ENCODE data around the gene SH3BP1. TPM values are rescaled to one million over a fixed set of nuclear protein-coding genes. Genes with fewer than 3 reads are reported as not detected.

Gene SH3BP1
- polyA plus RNA-seq, 3 donors = 20.0 to 214 (median 20.0) TPM

DNA sequence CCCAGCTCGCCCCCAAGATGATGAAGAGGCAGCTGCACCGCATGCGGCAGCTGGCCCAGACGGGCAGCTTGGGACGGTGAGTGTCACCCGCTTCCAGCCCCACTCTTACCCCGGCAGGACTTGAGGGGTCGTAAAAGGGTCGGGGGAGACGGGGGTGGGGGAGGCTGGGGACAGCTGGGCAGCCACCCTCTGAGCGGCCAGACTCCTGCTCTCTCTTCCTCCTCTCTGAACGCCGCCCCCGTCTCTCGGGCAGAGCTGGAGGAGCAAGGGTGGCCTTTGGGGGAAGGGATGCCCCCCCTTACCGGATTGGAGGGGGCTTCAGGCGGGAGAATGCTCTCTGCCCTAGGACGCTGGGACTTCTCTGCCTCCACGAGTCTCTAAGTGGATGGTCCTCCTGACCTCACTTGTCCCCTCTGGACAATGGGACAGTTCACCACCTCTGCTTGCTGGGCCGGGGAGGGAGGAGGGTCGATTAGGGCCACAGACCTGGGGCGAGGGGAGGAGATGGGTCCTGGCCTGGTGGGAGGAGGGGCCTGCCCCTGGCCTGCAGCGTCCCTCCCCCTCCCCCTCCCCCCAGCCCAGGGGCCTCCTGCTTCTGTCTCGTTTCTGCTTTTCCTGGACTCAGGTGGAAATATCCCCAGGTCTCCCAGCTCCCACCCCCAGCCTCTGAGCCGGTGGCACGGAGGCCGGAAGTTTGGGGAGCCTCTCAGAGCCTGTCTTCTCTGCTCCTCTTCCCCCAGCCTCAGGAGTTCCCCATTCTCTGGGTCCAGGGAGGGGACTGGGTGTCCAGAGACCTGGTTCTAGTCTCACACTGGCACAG lies 512 bp downstream of the SH3BP1 start:
- peak overlapping the region; percentile 78 for H2AFZ ChIP-seq (ENCODE audit: insufficient read depth, low read depth, low read length, poor library complexity, severe bottlenecking)
- DNase-seq = peak; percentile 51 to 66 (median 64)

More for the DNA sequence above, 512 bp downstream of the SH3BP1 start:
- H3K4me2 ChIP-seq (replicated peaks; ENCODE audit: extremely low read depth, low read length, poor library complexity, severe bottlenecking) = peak overlapping the region; percentile 96
- Mint-ChIP-seq H3K27me3 (ENCODE audit: low read depth in 3 of 3) (peaks cover 0 to 2% (median 0%) of the 10 kb centered on the region in 3 donors), H3K4me1 (peaks cover 72% of the 10 kb centered on the region), H3K9me3 (peaks cover 0 to 3% (median 0%) of the 10 kb centered on the region in 7 donors), H3K4me3 (peak overlapping the region; percentile 99 to 100), H3K36me3 (peaks cover 27 to 39% of the 10 kb centered on the region in 2 donors), H3K27ac (peak overlapping the region; percentile 92 to 97 (median 95))
- H3K27ac ChIP-seq (ENCODE audit: low read depth in 1 of 2, low read length in 2 of 2) = peak overlapping the region; percentile 68 to 88
- 0% methylated on average over 8 of the region's 27 CpGs for WGBS (ENCODE audit: insufficient coverage)
- H3K79me2 ChIP-seq (ENCODE audit: insufficient read depth, low read length) = peaks cover 92% of the 10 kb centered on the region
- H4K20me1 ChIP-seq (ENCODE audit: insufficient read depth, low read length) = peaks cover 47% of the 10 kb centered on the region
- peaks cover 74 to 80% of the 10 kb centered on the region in 2 donors for H3K4me1 ChIP-seq (ENCODE audit: control insufficient read depth in 1 of 2, insufficient read depth in 2 of 2, low read length in 2 of 2)
- no peaks in the 10 kb centered on the region for H3K27me3 ChIP-seq (ENCODE audit: control insufficient read depth in 2 of 2, insufficient read depth in 2 of 2, low read length in 2 of 2)
- TF ChIP-seq CTCF (IDR thresholded peaks at IDR 0.05) = no peak
- H3K4me3 ChIP-seq (replicated peaks in 1 of 3; ENCODE audit: low read depth in 2 of 3, low read length in 3 of 3) = peak overlapping the region; percentile 90 to 99 (median 98)
- no peaks in the 10 kb centered on the region for H3K9me3 ChIP-seq (replicated peaks in 1 of 2; ENCODE audit: control insufficient read depth in 1 of 2, insufficient read depth in 1 of 2, low read length in 2 of 2)
- peak overlapping the region; percentile 83 for H3K9ac ChIP-seq (ENCODE audit: insufficient read depth, low read length, poor library complexity, severe bottlenecking)
- intact Hi-C loops (cut with micrococcal nuclease) = loop anchor here (5.0 to 10.0 kb wide), 2 partner anchors 33 to 95 kb away; partner anchors contain the start of gene GGA1 (in 1 of the 2)
- H3K36me3 ChIP-seq (replicated peaks in 1 of 2; ENCODE audit: control insufficient read depth in 1 of 2, insufficient read depth in 2 of 2, low read length in 2 of 2) = peaks cover 36 to 39% of the 10 kb centered on the region in 2 donors

Data from CD14-positive monocyte (primary cell).